H1 (cell line): Measurements from ENCODE around the gene OIP5. TPM values are rescaled to one million over a fixed set of nuclear protein-coding genes. Genes with fewer than 3 reads are reported as not detected.
"Not testable (repeated sequence)": the region's sequence is repeated elsewhere in the genome, so short reads cannot be mapped to it uniquely, and the experiment has no call there.

ENCODE experiments used
- CTCF ChIA-PET: fragments of 300-600 bp; sonication (Branson Sonifier 250); formaldehyde crosslinking; loops from one replicate; lab custom pipeline; 2021; ENCODE audit not compliant: partially characterized antibody; lab: Charles Lee
- POLR2A ChIA-PET: fragments of 300-600 bp; sonication (Branson Sonifier 250); formaldehyde crosslinking; loops from one replicate; lab custom pipeline; 2021; ENCODE audit warnings: inconsistent platforms; ENCODE audit not compliant: partially characterized antibody; lab: Charles Lee
- DNase-seq, 2 experiments: peaks; one replicate each; pipeline versions ENCODE4 v3.0.0 to v3.0.0-alpha.2; 2010 to 2022; ENCODE audit warnings: low spot score in 2 of 2, low read depth in 1 of 2, mixed read lengths in 1 of 2
- FAIRE-seq: peaks from 2 replicates; lab custom pipeline; 2011; peaks lifted over from hg19 to GRCh38; lab: Jason Lieb, UNC
- H2AFZ ChIP-seq: 2 replicates; pipeline ENCODE4 v1.8.1; 2012; ENCODE audit warnings: low read length, inconsistent platforms
- H2AK5ac ChIP-seq: 2 replicates; pipeline ENCODE4 v1.6.1; 2013; ENCODE audit warnings: low read depth, low read length
- H2BK120ac ChIP-seq: replicated peaks from 2 replicates; pipeline ENCODE3; 2013; ENCODE audit warnings: low read depth, low read length, inconsistent platforms
- H2BK12ac ChIP-seq: 2 replicates; pipeline ENCODE4 v1.6.1; 2013; ENCODE audit warnings: low read depth, low read length
- H2BK15ac ChIP-seq: 2 replicates; pipeline ENCODE4 v1.6.1; 2013; ENCODE audit warnings: low read length
- H2BK20ac ChIP-seq: 2 replicates; pipeline ENCODE4 v1.6.1; 2013; ENCODE audit warnings: low read length
- H2BK5ac ChIP-seq: 2 replicates; pipeline ENCODE4 v1.6.1; 2013; ENCODE audit warnings: low read depth, low read length
- H3K14ac ChIP-seq: 2 replicates; pipeline ENCODE4 v1.6.1; 2013; ENCODE audit warnings: inconsistent platforms; ENCODE audit not compliant: insufficient read length
- H3K18ac ChIP-seq: 2 replicates; pipeline ENCODE4 v1.6.1; 2013; ENCODE audit warnings: low read length; ENCODE audit errors: extremely low read depth
- H3K23ac ChIP-seq: 2 replicates; pipeline ENCODE4 v1.6.1; 2013; ENCODE audit warnings: inconsistent platforms; ENCODE audit not compliant: insufficient read length
- H3K23me2 ChIP-seq: 2 replicates; pipeline ENCODE4 v1.6.1; 2013; ENCODE audit warnings: low read depth, low read length
- H3K27ac ChIP-seq: 2 replicates; pipeline ENCODE4 v1.6.1; 2011; ENCODE audit warnings: low read depth, low read length, inconsistent platforms
- H3K27me3 ChIP-seq, 4 experiments: replicated peaks in 1 of 4; 1 replicate in 1 of 4; 2 replicates in 3 of 4; pipeline versions ENCODE4 v1.6.1 to v1.8.1; 2011 to 2013; ENCODE audit warnings: low read length in 3 of 4, mild to moderate bottlenecking in 3 of 4, inconsistent platforms in 2 of 4, mixed read lengths in 2 of 4, moderate library complexity in 1 of 4; ENCODE audit not compliant: control insufficient read depth in 3 of 4, insufficient read depth in 3 of 4; ENCODE audit errors: extremely low read depth in 1 of 4
- H3K36me3 ChIP-seq, 4 experiments: 2 replicates each; pipeline versions ENCODE4 v1.6.1 to v1.8.1; 2011 to 2013; ENCODE audit warnings: mild to moderate bottlenecking in 4 of 4, low read length in 3 of 4, moderate library complexity in 2 of 4, control low read depth in 1 of 4, inconsistent platforms in 1 of 4; ENCODE audit not compliant: insufficient read depth in 4 of 4, control insufficient read depth in 2 of 4
- H3K4ac ChIP-seq: replicated peaks from 2 replicates; pipeline ENCODE3; 2013; ENCODE audit warnings: low read length, low read depth, mixed read lengths, inconsistent platforms; ENCODE audit not compliant: insufficient read length
- H3K4me1 ChIP-seq, 4 experiments: replicated peaks in 1 of 4; 1 replicate in 1 of 4; 2 replicates in 3 of 4; pipeline versions ENCODE4 v1.6.1 to v1.8.1; 2011 to 2013; ENCODE audit warnings: low read length in 3 of 4, inconsistent platforms in 2 of 4, mixed read lengths in 1 of 4; ENCODE audit not compliant: insufficient read depth in 4 of 4, control insufficient read depth in 3 of 4
- H3K4me2 ChIP-seq, 2 experiments: 2 replicates each; pipeline versions ENCODE4 v1.6.1 to v1.8.1; 2011 to 2013; ENCODE audit warnings: low read depth in 2 of 2, low read length in 2 of 2, control low read depth in 1 of 2, inconsistent platforms in 1 of 2, mild to moderate bottlenecking in 1 of 2; ENCODE audit not compliant: insufficient read depth in 1 of 2
- H3K4me3 ChIP-seq, 4 experiments: fragments of 200-600, 300-600 bp in 1 of 4; sonication (generic), shearing (Covaris generic), sonication (Bioruptor Twin) in 1 of 4; 2 replicates each; pipeline versions ENCODE4 v1.5.1 to v1.8.1; 2011 to 2016; ENCODE audit warnings: low read length in 4 of 4, low read depth in 3 of 4, control low read depth in 2 of 4, inconsistent platforms in 2 of 4, mild to moderate bottlenecking in 2 of 4, mixed read lengths in 1 of 4, moderate library complexity in 1 of 4; ENCODE audit not compliant: insufficient read depth in 2 of 4; ENCODE audit errors: extremely low read depth in 1 of 4
- H3K56ac ChIP-seq: replicated peaks from 2 replicates; pipeline ENCODE3; 2013; ENCODE audit warnings: low read depth, mild to moderate bottlenecking, mixed read lengths, low read length, inconsistent platforms; ENCODE audit not compliant: insufficient read length
- H3K79me1 ChIP-seq: 2 replicates; pipeline ENCODE4 v1.6.1; 2013; ENCODE audit warnings: low read depth, low read length, control low read depth
- H3K79me2 ChIP-seq, 2 experiments: 2 replicates each; pipeline versions ENCODE4 v1.6.1 to v1.8.1; 2012 to 2013; ENCODE audit warnings: low read length in 2 of 2, mild to moderate bottlenecking in 2 of 2, inconsistent platforms in 1 of 2; ENCODE audit not compliant: insufficient read depth in 2 of 2, control insufficient read depth in 1 of 2
- H3K9ac ChIP-seq, 4 experiments: replicated peaks in 1 of 4; 1 replicate in 1 of 4; 2 replicates in 3 of 4; pipeline versions ENCODE4 v1.6.1 to v1.8.1; 2011 to 2013; ENCODE audit warnings: low read depth in 3 of 4, low read length in 3 of 4, control low read depth in 2 of 4, mild to moderate bottlenecking in 2 of 4, moderate library complexity in 2 of 4, inconsistent platforms in 1 of 4; ENCODE audit errors: extremely low read depth in 1 of 4
- H3K9me3 ChIP-seq, 2 experiments: 2 replicates each; pipeline versions ENCODE4 v1.6.1 to v1.8.1; 2012 to 2013; ENCODE audit warnings: mild to moderate bottlenecking in 2 of 2, moderate library complexity in 2 of 2, control low read depth in 1 of 2, inconsistent platforms in 1 of 2, low read depth in 1 of 2, low read length in 1 of 2, mixed read lengths in 1 of 2; ENCODE audit not compliant: insufficient read depth in 2 of 2
- H4K20me1 ChIP-seq, 2 experiments: replicated peaks in 1 of 2; 2 replicates each; pipeline versions ENCODE3 to v1.8.1; 2011 to 2013; ENCODE audit warnings: inconsistent platforms in 2 of 2, low read length in 2 of 2, mild to moderate bottlenecking in 1 of 2; ENCODE audit not compliant: insufficient read depth in 2 of 2, control insufficient read depth in 1 of 2
- H4K5ac ChIP-seq: 2 replicates; pipeline ENCODE4 v1.6.1; 2013; ENCODE audit warnings: low read length, low read depth, mixed read lengths, inconsistent platforms; ENCODE audit not compliant: insufficient read length
- H4K8ac ChIP-seq: 2 replicates; pipeline ENCODE4 v1.8.0; 2013; ENCODE audit warnings: mild to moderate bottlenecking, moderate library complexity, low read length, inconsistent platforms; ENCODE audit not compliant: insufficient read depth; ENCODE audit errors: extremely low read depth
- H4K91ac ChIP-seq: replicated peaks from 2 replicates; pipeline ENCODE3; 2013; ENCODE audit warnings: low read length, mixed read lengths, inconsistent platforms; ENCODE audit not compliant: insufficient read length
- WGBS, 2 experiments: shearing (Covaris generic) in 1 of 2; methylation state at CpG; one replicate each; pipeline versions ENCODE4 v1.1.6 to v1.1.7; 2013 to 2015; ENCODE audit warnings: low lambda C conversion rate in 2 of 2, mixed read lengths in 2 of 2, inconsistent platforms in 1 of 2, low coverage in 1 of 2, missing lambda C conversion rate in 1 of 2; ENCODE audit not compliant: insufficient replicate concordance in 2 of 2, insufficient coverage in 1 of 2, insufficient read length in 1 of 2; ENCODE audit errors: extremely low coverage in 1 of 2, missing lambda C conversion rate in 1 of 2; 5-methylcytosine and 5-hydroxymethylcytosine counted together
- polyA plus RNA-seq, 7 experiments: library from polyadenylated mRNA; depleted of rRNA in 3 of 7; stranded (reverse) in 5 of 7; unstranded in 2 of 7; fragments of >200 nt in 5 of 7; fragments of 200-250 nt in 2 of 7; gene quantifications; 1 replicate in 5 of 7; 2 replicates in 1 of 7; 4 replicates in 1 of 7; pipeline versions ENCODE4 v1.2.1 to v1.2.3, GENCODE V29; 2011 to 2013; ENCODE audit warnings: missing spikeins in 2 of 7, mixed read lengths in 2 of 7
- total RNA-seq: library from RNA; stranded (reverse); fragmentation: NEBNext Ultra II Directional; extraction: Animal tissue kit (Norgen Biotek cat#: 25700); gene quantifications from 2 replicates; pipeline ENCODE4 v1.2.1, GENCODE V29; 2021

The OIP5 gene
- total and polyA plus RNA-seq, 2 of the 8 experiments (the other 6 are each of a cell fraction or from before 2014, with no cell fraction given): 34.8 to 44.5 TPM

DNA sequence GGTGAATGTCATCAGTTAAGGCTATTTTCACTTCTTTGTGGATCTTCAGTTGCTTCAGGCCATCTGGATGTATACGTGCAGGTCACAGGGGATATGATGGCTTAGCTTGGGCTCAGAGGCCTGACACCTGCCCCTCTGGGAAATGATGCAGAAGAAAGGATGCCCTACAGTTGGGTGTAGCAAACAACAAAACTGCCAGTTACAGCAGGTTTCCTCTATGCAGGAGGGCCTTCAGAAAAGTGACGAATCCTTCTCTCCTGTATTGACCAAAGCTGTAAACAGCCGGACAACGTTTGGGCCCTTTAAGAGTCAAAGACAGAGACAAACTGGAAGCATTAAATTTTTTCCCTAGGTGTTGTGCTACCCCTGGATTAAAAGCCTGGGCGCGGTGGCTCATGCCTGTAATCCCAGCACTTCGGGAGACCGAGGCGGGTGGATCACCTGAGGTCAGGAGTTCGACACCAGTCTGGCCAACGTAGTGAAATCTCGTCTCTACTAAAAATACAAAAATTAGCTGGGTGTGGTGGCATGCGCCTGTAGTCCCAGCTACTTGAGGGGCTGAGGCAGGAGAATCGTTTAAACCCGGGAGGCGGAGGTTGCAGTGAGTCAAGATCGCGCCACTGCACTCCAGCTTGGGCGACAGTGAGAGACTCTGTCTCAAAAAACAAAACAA lies 49.3 kb downstream of the OIP5 start:
- POLR2A ChIA-PET: interaction anchor here (0.8 to 3.4 kb wide), 14 partner anchors 9 to 365 kb away, joined by 3 to 13 read pairs (median 3); partner anchors contain the start of genes CHAC1, CHP1, EXD1 and INO80
- H4K5ac ChIP-seq: peak overlapping the region; percentile 81
- H4K91ac ChIP-seq, H2AFZ ChIP-seq, H3K4me1 ChIP-seq, FAIRE-seq, H3K79me1 ChIP-seq, H3K56ac ChIP-seq, H3K23me2 ChIP-seq, H2BK20ac ChIP-seq, H3K18ac ChIP-seq, H2BK120ac ChIP-seq, H3K23ac ChIP-seq, H4K20me1 ChIP-seq, H3K14ac ChIP-seq, H3K27me3 ChIP-seq, DNase-seq, H3K4ac ChIP-seq, H3K9me3 ChIP-seq: not testable (repeated sequence)
- peak overlapping the region; percentile 79; the same call in 1 of the 2 replicates for H3K27ac ChIP-seq
- peak overlapping the region; percentile 90 for H2BK5ac ChIP-seq
- peak overlapping the region; percentile 54; the same call in 1 of the 2 replicates for H4K8ac ChIP-seq
- WGBS, 2 experiments: 63% methylated on average over 19 of the region's 19 CpGs; no CpG with 5 or more reads in 1 of the 2 experiments
- peak overlapping the region in 3 of 4 experiments; percentile 40 to 53 (median 46); a peak in 6 of 7 replicates for H3K9ac ChIP-seq
- peak overlapping the region; percentile 24 to 95 (median 59); a peak in 5 of 8 replicates for H3K4me3 ChIP-seq
- H2AK5ac ChIP-seq: peak overlapping the region; percentile 10; the same call in 1 of the 2 replicates
- H3K36me3 ChIP-seq: peaks cover 9 to 46% (median 30%) of the 10 kb centered on the region in 4 experiments
- peak overlapping the region; percentile 8; the same call in 1 of the 2 replicates for H2BK15ac ChIP-seq
- peaks cover 11 to 41% of the 10 kb centered on the region in 2 experiments for H3K79me2 ChIP-seq
- peak overlapping the region; percentile 92; the same call in 1 of the 2 replicates for H2BK12ac ChIP-seq
- H3K4me2 ChIP-seq: peak overlapping the region; percentile 47 to 88; a peak in 3 of 4 replicates
- CTCF ChIA-PET: interaction anchor here (0.8 to 1.0 kb wide), 2 partner anchors 48 to 52 kb away, joined by 3 to 4 read pairs; no protein-coding TSS in a partner anchor
